Stimulated activated CD8-positive, alpha-beta memory T cell treated with anti-CD3 and anti-CD28 coated beads, Interleukin-12 subunit alpha, Interleukin-12 subunit beta, amount 100 ng/mL, for 1 hour (primary cell): Measurements from ENCODE around the gene NDUFS8.

Experiments
- DNase-seq: peaks from one replicate; pipeline ENCODE4 v3.0.0-alpha.2; 2020; ENCODE audit warnings: low read depth

NDUFS8 gene

DNA sequence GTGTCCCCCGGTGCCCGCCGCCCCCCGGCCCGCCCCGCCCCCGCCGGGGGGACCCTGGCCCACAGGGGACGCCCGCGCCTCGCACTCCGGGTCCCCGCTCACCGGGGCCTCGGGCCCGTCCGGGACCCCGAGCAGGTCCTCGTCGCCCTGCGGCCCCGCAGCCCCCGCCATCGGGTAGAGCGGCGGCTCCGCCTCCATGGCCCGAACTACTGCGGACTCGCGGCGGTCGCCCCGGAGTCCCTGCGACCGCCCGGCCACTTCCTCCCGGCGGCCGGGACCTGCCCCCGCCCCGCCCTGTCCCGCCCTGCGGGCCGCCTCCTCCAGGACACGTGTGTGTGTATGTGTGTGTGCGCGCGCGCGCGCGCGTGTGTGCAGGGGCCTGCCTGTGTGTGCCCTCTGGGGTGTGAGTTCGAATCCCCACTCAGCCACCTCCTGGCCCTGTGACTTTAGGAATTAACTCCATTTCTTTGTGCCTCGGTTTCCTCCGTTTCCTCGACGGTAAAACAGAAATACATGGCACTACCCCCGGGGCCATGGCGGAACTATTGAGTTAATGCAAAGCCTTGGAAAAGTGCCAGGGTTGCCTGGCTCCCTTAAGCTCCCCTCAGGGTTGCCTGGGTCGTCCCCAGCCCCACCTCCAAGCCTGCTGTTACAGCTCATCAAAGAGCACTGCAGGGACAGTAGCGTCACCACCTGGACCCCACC, 26.5 kb upstream of the NDUFS8 start, which contains the start of gene UNC93B1:
Gene UNC93B1 (minus strand): TSS at position 252 of the 705 bp plus-strand sequence. CDS start 54 bp downstream, at position 198.
- peak; percentile 60 for DNase-seq

DNA sequence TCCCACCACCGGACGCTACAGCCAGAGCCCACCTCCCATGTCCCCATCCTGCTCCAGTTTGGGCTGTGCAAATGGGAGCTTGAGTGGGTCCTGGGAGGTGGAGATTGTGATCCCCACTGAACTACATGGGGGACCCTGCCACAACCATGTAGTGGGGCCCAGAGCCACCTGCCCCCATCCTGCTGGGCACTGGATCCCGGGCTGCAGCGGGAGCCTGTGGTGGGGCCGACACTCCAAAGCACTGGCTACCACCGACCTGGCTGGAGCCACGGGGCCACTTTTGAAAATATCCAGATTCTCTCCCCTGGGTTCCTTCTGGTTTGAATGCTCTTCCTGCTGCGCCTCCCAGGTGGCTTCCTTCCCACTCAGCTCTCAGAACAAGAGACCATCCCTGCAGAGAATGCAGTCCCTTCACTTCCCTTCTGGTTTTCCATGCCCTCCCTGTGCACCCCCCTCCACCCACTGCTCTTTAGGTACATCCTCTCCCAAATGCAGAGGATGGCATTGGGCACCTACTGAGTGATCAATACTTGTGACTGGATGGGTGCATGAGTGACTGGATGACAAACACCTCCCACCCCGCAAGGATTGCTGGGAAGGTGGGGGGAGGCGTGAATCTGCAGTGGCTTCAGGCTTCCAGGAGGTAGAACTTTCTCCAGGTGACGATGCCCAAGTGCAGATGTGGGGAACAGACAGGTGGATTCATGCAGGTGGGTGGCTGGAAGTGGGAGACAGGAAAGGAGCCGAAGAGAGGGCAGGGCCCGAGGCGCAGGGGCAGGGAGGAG, 25.7 kb upstream of the NDUFS8 start:
- DNase-seq = no peak

DNA sequence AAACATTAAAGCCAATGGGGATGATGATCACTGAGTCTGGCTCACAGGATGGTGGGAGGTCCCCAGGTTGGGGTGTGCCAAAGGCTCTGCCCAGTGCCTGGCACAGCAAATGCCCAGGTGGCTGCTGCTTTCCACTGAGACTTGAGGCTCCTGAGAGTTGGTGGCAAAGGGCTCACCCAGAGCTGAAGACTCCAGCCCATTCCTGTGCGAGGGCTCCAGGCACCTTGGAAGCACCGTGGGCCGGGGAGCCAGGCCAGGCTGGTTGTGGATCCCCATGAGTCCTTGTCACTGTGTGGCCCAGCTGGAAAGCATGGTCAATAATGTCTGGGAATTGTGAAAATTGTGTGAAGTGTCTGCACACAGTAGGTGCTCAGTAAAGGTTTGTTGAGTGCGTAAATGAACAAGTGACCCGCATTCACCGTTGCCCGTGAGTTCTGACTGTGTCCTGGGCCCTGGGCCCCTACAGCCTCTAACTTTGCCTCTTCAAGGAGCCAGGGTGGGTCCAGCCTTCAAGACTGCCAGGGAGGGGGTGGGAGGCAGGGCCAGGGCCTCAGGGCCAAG, 23.8 kb upstream of the NDUFS8 start:
- DNase-seq = no peak

DNA sequence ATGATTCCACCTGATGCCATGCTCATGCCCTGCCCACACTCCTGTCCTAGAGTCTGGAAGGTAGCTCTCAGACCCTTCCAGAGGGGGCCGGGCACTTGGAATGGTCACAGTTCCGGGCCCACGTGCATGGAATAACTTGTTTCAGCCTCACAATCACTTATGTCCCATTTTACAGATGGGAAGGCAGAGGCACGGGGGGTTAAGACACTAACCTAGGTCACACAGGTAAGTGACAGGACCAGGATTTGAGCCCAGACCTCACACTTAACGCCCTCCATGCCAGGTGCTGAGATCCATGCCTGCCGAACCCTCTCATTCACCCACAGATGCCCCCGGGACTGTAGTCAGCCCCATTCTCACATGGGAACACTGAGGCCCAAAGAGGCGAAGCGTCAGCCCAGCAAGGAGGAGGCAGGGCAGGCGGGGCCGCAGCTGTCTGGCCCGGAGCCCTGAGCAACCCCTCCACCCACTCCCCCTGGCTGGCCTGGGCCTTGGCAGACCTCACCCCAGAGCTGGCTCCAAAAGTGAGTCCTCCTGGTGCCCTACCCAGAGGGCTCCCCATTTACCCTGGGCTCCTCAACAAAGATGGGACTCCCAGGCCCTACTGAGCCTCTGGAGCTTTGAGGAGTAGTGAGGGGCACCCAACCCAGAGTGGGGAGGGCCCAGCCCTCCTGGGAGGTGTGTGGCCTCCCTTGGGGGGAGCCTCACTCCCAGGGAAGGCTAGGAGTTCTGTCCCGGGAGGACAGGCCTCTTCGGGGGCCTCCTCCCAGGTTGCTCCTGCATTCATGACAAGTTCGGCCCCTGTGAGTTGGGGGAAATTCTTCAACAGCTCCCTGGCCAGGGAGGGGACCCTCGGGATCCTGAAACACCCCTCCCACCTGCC, 22.7 kb upstream of the NDUFS8 start:
- no peak for DNase-seq

DNA sequence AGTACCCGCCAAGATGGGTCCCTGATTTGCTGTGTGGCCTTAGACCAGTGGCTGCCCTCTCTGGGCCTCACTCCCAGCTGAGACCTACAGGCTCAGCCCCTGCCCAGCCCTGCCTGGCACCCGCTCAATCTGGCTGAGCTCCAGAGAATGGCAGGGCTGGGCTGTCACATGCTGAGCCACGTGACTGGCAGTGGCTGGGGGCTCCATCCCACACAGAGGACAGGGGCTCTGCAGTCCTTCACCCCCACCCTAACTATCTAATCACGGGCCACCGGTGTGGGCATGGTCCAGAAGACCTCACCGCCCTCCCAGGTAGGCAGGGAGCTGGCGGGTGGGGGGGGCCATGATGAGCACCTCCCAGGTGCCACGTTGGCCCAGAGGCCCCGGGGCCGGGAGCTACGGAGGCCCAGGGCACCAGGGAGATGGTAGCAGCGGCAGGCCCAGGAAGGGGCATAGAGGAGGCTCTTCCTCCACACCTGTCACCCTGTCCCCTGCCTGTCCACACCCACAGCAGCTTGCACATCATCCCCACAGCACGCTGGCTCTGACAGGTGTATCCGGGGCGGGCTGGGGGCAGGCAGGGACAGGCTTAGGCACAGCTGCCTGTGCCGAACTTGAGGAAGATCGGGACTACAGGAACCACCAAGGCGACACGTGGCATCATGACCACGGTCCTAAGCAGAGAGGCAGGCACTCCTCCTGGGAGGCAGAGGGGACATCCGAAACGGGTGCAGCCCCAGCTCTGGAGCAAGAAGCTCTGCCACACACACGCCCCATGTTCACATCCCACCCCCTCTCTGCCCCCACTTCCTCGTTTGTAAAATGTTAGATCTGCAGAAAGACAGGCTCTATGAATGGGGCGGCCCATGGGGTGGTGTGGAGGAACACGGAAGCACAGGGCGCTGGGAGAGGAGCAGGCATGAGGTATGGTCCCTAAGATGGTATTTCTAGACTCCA, 21.8 kb upstream of the NDUFS8 start:
- DNase-seq = no peak

DNA sequence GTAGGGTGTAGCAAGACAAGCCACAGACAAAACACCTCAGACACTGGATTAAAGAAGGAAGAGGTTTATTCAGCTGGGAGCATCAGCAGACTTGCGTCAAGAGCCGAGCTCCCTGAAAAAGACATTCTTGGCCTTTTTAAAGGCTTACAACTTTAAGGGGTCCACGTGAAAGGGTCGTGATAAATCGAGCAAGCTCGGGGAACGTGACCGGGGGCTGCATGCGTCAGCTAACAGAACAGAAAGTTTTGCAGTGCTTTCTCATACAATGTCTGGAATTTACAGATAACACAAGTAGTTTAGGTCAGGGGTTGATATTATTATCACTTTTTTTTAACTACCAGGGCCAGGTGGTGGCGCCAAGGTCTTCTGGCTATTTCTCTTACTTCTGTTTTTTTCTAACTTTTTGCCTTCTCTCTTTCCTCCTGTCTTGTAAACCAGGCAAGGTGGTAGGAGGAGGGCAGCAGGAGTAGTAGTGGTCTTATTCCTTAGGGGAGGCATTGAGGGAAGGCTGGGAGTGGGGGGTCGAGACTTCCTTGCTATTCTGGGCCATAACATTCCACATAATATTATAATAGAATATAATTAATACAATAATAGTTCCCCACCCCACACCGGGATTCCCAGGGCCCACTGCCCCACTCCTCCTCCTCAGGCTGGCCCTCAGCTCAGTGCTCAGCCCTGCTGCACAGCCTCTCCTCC, 20.9 kb upstream of the NDUFS8 start:
- DNase-seq = no peak

DNA sequence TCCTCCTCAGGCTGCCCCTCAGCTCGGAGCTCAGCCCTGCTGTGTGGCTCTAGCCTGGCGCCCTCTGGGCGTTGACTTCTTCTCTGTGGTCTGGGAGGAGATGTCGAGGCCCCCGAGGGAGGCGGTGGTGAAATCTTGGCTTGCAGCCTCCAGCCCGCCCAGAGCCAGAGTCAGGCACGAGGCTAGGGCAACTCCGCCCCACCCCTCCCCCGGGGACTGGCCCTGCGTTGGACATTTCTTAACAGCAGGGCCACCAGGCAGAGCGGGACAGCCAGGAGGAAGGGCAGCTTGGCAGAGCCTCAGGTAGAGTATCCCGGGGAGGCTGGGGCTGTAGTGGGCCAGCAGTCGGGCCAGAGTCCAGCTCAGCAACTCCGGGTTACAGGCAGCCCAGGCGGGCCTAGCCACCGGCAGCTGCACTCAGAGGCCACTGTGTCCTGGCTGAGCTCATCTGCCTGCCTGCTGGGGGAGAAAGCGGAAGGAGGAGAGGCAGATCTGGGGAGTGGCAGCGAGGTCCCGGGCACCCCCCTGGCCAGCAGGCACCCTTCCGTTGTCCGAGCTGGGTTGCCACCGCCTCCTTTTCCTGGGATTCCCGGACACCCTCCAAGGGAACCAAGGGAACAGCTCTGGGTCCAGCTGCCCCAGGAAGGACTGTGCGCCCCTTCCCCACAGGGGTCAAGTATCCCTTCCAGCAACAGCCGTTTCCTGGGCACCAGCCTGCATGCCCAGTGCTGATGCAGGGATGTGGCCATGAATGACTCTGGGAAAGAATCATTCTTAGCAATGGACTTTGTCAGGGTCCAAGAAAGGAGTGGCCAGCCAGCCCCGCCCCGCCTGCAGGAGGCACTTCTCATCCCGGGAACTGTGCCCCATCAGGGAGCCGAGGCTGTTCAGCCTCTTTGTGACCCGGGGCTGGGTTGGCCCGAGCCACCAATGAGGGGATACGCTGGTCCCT, 20.1 kb upstream of the NDUFS8 start, which contains the start of gene ALDH3B1:
Gene ALDH3B1 (plus strand): TSS at position 238 of the 952 bp plus-strand sequence. CDS start 4,971 bp downstream, outside the sequence.
- DNase-seq = no peak

- no peak for DNase-seq
Measured at GRCh38 chr11:68011051-68011943, 19.2 kb upstream of the NDUFS8 start.

- no peak for DNase-seq
Measured at GRCh38 chr11:68012044-68012842, 18.2 kb upstream of the NDUFS8 start.

DNA sequence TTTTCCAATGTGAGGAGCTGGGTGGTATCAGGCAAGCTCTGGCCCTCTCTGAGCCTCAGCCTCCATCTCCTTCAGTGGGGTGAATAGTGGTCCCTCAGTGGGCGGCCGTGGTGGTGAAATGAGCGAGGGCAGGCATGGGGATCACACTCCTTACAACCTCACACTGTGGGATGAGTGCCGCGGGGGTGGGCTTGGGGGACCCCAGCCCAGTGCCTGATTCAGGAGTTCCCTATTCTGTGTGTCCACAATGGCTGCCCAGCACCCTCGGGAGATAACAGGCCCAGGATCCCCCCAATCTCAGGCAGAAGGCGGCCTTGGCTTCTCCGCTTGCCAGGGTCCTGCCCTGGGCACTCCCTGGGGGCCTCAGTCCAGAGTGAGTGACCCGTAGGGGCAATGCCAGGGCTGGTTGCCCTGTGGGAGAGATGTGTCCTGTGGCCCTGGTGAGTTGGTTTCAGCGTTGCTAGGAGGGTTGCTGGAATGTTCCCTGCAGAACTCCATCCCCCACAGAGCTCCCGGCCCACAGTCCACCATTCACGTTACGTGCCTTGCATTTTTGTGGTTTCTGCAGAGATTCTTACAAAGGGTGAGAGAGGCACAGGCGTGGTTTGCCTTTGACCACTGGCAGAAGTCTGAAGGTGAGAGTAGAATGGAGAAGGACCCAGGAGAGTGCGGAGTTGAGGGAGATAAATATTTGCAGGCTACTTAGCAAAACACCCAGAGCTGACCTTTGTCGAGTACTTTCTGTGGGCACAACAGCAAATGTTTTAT, 17.5 kb upstream of the NDUFS8 start:
- DNase-seq = no peak

GRCh38 chr11:68013611-68014156, 16.8 kb upstream of the NDUFS8 start:
- DNase-seq = no peak

DNA sequence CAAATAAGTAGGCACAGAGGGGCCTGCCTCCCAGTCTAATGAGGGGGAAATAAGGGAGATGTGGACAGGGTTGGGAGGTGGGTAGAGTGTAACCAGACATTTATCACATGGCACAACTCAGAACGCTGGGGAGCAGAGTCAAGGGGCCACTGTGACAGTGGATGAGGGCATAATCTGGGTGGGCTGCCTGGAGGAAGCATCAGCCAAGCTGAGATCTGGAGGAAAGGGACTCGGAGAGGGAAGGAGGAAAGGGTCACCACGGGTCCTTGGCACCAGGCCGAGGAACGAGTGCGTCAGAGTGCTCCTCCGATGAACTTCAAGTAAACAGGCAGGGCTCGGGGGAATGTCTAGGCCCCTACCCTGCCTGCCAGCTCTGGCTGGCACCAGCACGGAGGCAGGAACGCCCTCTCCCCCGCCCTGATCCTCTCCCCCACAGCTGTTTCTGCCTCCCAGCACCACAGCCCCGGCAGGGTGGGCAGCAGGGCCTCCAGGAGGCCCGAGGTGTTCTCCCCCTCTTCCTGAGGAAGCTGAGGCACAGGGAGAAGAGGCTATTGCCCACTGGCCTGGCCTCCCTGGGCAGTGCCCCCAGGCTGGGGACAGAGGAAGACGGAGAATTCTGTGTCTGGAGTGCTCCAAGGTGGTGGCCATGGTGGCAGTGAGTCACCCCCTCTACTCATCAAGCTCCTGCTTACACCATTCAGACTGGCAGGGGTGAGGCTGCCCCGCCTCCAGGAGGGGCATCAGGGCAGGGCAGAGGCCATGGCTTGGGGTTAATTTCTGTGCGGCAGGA, 16.1 kb upstream of the NDUFS8 start:
- DNase-seq = no peak

- no peak for DNase-seq
Measured at GRCh38 chr11:68014947-68015447, 15.5 kb upstream of the NDUFS8 start.

GRCh38 chr11:68015467-68015866, 15.0 kb upstream of the NDUFS8 start:
- no peak for DNase-seq
